SK-N-SH (cell line): Measurements from ENCODE around the gene SMIM36. TPM values are rescaled to one million over a fixed set of nuclear protein-coding genes. Genes with fewer than 3 reads are reported as not detected.
A peak's percentile ranks its signal among the peaks of the same experiment; 100 is the strongest.

Experiments
- CTCF ChIA-PET: fragments of 300-600, 350-600 bp; formaldehyde crosslinking; extraction: SDS; loops from one replicate; lab custom pipeline; 2021; lab: Yijun Ruan, JAX
- POLR2A ChIA-PET: fragments of 350-600 bp; sonication (Branson Sonifier 250); formaldehyde crosslinking; extraction: SDS; loops from one replicate; lab custom pipeline; 2020; ENCODE audit warnings: antibody characterized with exemption, inconsistent platforms; lab: Yijun Ruan, JAX
- DNase-seq: peaks from one replicate; pipeline ENCODE4 v3.0.0; 2012
- H2AFZ ChIP-seq: fragments of 200-600 bp; sonication (generic); 2 replicates; pipeline ENCODE4 v1.8.1; 2016; ENCODE audit warnings: antibody characterized with exemption, mild to moderate bottlenecking, low read depth
- H3F3A ChIP-seq: fragments of 200-600 bp; sonication (generic); replicated peaks from 2 replicates; pipeline ENCODE3; 2016; ENCODE audit warnings: antibody characterized with exemption, mild to moderate bottlenecking; ENCODE audit not compliant: insufficient read depth
- H3K27ac ChIP-seq, 2 experiments: fragments of 200-500 bp in 1 of 2; fragments of 200-600 bp in 1 of 2; sonication (Bioruptor generic) in 1 of 2; sonication (generic), shearing (Covaris generic) in 1 of 2; 2 replicates each; pipeline versions ENCODE4 v1.5.1 to v1.6.1; 2014 to 2016; ENCODE audit warnings: low read depth in 2 of 2, inconsistent platforms in 1 of 2, low read length in 1 of 2, mild to moderate bottlenecking in 1 of 2, mixed read lengths in 1 of 2
- H3K27me3 ChIP-seq: fragments of 200-600 bp; sonication (generic), shearing (Covaris generic); 2 replicates; pipeline ENCODE4 v1.6.1; 2016; ENCODE audit warnings: mixed run types; ENCODE audit not compliant: insufficient read depth
- H3K36me3 ChIP-seq, 2 experiments: fragments of 200-500 bp in 1 of 2; fragments of 200-600 bp in 1 of 2; sonication (Bioruptor generic) in 1 of 2; sonication (generic) in 1 of 2; replicated peaks in 1 of 2; 2 replicates each; pipeline versions ENCODE3 to v1.5.1; 2014 to 2016; ENCODE audit warnings: low read length in 1 of 2, mild to moderate bottlenecking in 1 of 2; ENCODE audit not compliant: insufficient read depth in 2 of 2, control insufficient read depth in 1 of 2
- H3K4me1 ChIP-seq, 2 experiments: fragments of 200-500 bp in 1 of 2; fragments of 200-600 bp in 1 of 2; sonication (Bioruptor generic) in 1 of 2; sonication (generic), shearing (Covaris generic) in 1 of 2; 2 replicates each; pipeline versions ENCODE4 v1.5.1 to v1.6.1; 2014 to 2016; ENCODE audit warnings: low read depth in 1 of 2, low read length in 1 of 2, mixed run types in 1 of 2; ENCODE audit not compliant: insufficient read depth in 2 of 2, control insufficient read depth in 1 of 2
- H3K4me2 ChIP-seq: fragments of 200-600 bp; sonication (generic), shearing (Covaris generic); 2 replicates; pipeline ENCODE4 v1.6.1; 2017; ENCODE audit warnings: mixed run types
- H3K4me3 ChIP-seq, 2 experiments: fragments of 200-500 bp in 1 of 2; fragments of 200-600 bp in 1 of 2; sonication (Bioruptor generic) in 1 of 2; sonication (generic), shearing (Covaris generic) in 1 of 2; 2 replicates each; pipeline versions ENCODE4 v1.5.1 to v1.8.1; 2014 to 2016; ENCODE audit warnings: low read depth in 2 of 2, inconsistent platforms in 1 of 2, low read length in 1 of 2, mild to moderate bottlenecking in 1 of 2, mixed read lengths in 1 of 2, moderate library complexity in 1 of 2
- H3K79me2 ChIP-seq: fragments of 200-600 bp; sonication (generic); 2 replicates; pipeline ENCODE4 v1.8.1; 2017; ENCODE audit warnings: mild to moderate bottlenecking; ENCODE audit not compliant: insufficient read depth
- H3K9ac ChIP-seq: fragments of 200-600 bp; sonication (generic); 2 replicates; pipeline ENCODE4 v1.6.1; 2017; ENCODE audit warnings: mixed run types
- H3K9me2 ChIP-seq: fragments of 200-600 bp; sonication (generic); 2 replicates; pipeline ENCODE4 v1.6.1; 2017; ENCODE audit warnings: mixed run types
- H3K9me3 ChIP-seq: fragments of 200-600 bp; sonication (generic); 2 replicates; pipeline ENCODE4 v1.6.1; 2017; ENCODE audit warnings: mixed run types, mild to moderate bottlenecking, moderate library complexity
- H4K20me1 ChIP-seq: fragments of 200-600 bp; sonication (generic); 2 replicates; pipeline ENCODE4 v1.6.1; 2017; ENCODE audit warnings: mild to moderate bottlenecking, mixed run types; ENCODE audit not compliant: insufficient read depth
- CHD2 ChIP-seq: fragments of 150-350 bp; IDR thresholded peaks from 2 replicates; pipeline ENCODE4 v1.6.1; 2018; ENCODE audit warnings: low read length; ENCODE audit not compliant: partially characterized antibody
- ELF1 ChIP-seq: IDR thresholded peaks from 2 replicates; pipeline ENCODE4 v1.4.0; 2012
- EP300 ChIP-seq, 2 experiments: IDR thresholded peaks; 2 replicates each; pipeline versions ENCODE4 v1.4.0 to v1.6.1; 2012; ENCODE audit warnings: borderline replicate concordance in 1 of 2, low read depth in 1 of 2, low read length in 1 of 2
- EZH2phosphoT487 ChIP-seq: fragments of 200-600 bp; sonication (generic); IDR thresholded peaks from 2 replicates; pipeline ENCODE4 v1.6.1; 2017; ENCODE audit warnings: low read depth, mixed run types, mild to moderate bottlenecking, antibody characterized with exemption, moderate library complexity, borderline replicate concordance
- FOSL2 ChIP-seq: IDR thresholded peaks from 2 replicates; pipeline ENCODE4 v1.4.0; 2012; ENCODE audit warnings: low read depth, mild to moderate bottlenecking, moderate library complexity, borderline replicate concordance
- FOXJ3 ChIP-seq: sonication (generic); formaldehyde crosslinking; IDR thresholded peaks from 2 replicates; pipeline ENCODE4 v1.5.1; 2020; ENCODE audit warnings: mild to moderate bottlenecking, missing genetic modification reagents
- FOXM1 ChIP-seq: IDR thresholded peaks from 2 replicates; pipeline ENCODE4 v1.4.0; 2012; ENCODE audit warnings: low read depth, mild to moderate bottlenecking
- GABPA ChIP-seq: IDR thresholded peaks from 2 replicates; pipeline ENCODE4 v1.4.0; 2012; ENCODE audit warnings: low read depth, mild to moderate bottlenecking
- GATA2 ChIP-seq: sonication (generic); formaldehyde crosslinking; IDR thresholded peaks from 2 replicates; pipeline ENCODE4 v1.5.0; 2020; ENCODE audit warnings: mild to moderate bottlenecking, missing genetic modification reagents
- IRF3 ChIP-seq: fragments of 150-350 bp; IDR thresholded peaks from 2 replicates; pipeline ENCODE4 v1.6.1; 2016; ENCODE audit warnings: mild to moderate bottlenecking, low read depth, low read length
- JUND ChIP-seq: IDR thresholded peaks from 2 replicates; pipeline ENCODE4 v1.4.0; 2012
- MEF2A ChIP-seq: IDR thresholded peaks from 2 replicates; pipeline ENCODE4 v1.4.0; 2012; ENCODE audit warnings: low read depth, borderline replicate concordance
- MXI1 ChIP-seq: IDR thresholded peaks from 2 replicates; pipeline ENCODE4 v1.6.1; 2012; ENCODE audit warnings: mild to moderate bottlenecking, low read depth, low read length, improper control_type of control experiment
- NFIC ChIP-seq: IDR thresholded peaks from 2 replicates; pipeline ENCODE4 v1.4.0; 2012; ENCODE audit warnings: borderline replicate concordance
- NRF1 ChIP-seq: IDR thresholded peaks from 2 replicates; pipeline ENCODE4 v1.6.1; 2012; ENCODE audit warnings: low read depth, mild to moderate bottlenecking, low read length
- RAD21 ChIP-seq: IDR thresholded peaks from 2 replicates; pipeline ENCODE4 v1.6.1; 2012; ENCODE audit warnings: mild to moderate bottlenecking, low read length
- RCOR1 ChIP-seq: fragments of 150-350 bp; IDR thresholded peaks from 2 replicates; pipeline ENCODE4 v1.6.1; 2017; ENCODE audit warnings: antibody characterized with exemption, low read length
- RFX5 ChIP-seq: IDR thresholded peaks from 2 replicates; pipeline ENCODE4 v1.6.1; 2012; ENCODE audit warnings: mild to moderate bottlenecking, improper control_type of control experiment, low read length
- RXRA ChIP-seq: IDR thresholded peaks from 2 replicates; pipeline ENCODE4 v1.4.0; 2012; ENCODE audit warnings: low read depth, mild to moderate bottlenecking, borderline replicate concordance
- SIN3A ChIP-seq: IDR thresholded peaks from 2 replicates; pipeline ENCODE4 v1.6.1; 2012; ENCODE audit warnings: low read depth, mild to moderate bottlenecking, low read length, moderate library complexity, borderline replicate concordance
- SMC3 ChIP-seq: IDR thresholded peaks from 2 replicates; pipeline ENCODE4 v1.6.1; 2012; ENCODE audit warnings: low read depth, low read length, improper control_type of control experiment
- TAF1 ChIP-seq: IDR thresholded peaks from 2 replicates; pipeline ENCODE4 v1.6.1; 2012; ENCODE audit warnings: low read depth, mild to moderate bottlenecking, low read length, moderate library complexity, borderline replicate concordance
- TCF12 ChIP-seq: IDR thresholded peaks from 2 replicates; pipeline ENCODE4 v1.4.0; 2012
- TEAD4 ChIP-seq: IDR thresholded peaks from 2 replicates; pipeline ENCODE4 v1.4.0; 2012; ENCODE audit warnings: mild to moderate bottlenecking, borderline replicate concordance; ENCODE audit not compliant: insufficient read depth
- USF1 ChIP-seq: IDR thresholded peaks from 2 replicates; pipeline ENCODE4 v1.4.0; 2012; ENCODE audit warnings: low read depth, borderline replicate concordance
- WGBS: methylation state at CpG from one replicate; pipeline ENCODE4 v1.1.6; 2017; ENCODE audit warnings: low lambda C conversion rate; 5-methylcytosine and 5-hydroxymethylcytosine counted together
- polyA plus RNA-seq, 3 experiments: library from polyadenylated mRNA; depleted of rRNA; stranded (reverse); fragments of >200 nt; gene quantifications; 2 replicates each; pipeline ENCODE4 v1.2.3, GENCODE V29; 2012
- TF ChIP-seq, protein P1 (sequence below): IDR thresholded peaks from 2 replicates; pipeline ENCODE4 v1.4.0; 2012; ENCODE audit warnings: low read depth
- TF ChIP-seq, protein P2 (sequence below): fragments of 200-600 bp; sonication (generic); IDR thresholded peaks from 2 replicates; pipeline ENCODE4 v1.6.1; 2017; ENCODE audit warnings: antibody characterized with exemption, mild to moderate bottlenecking, moderate library complexity
- TF ChIP-seq, protein P3 (sequence below): IDR thresholded peaks from 2 replicates; pipeline ENCODE4 v1.4.0; 2012; ENCODE audit warnings: low read depth, borderline replicate concordance
- TF ChIP-seq, protein P4 (sequence below): IDR thresholded peaks from 2 replicates; pipeline ENCODE4; 2012

Gene SMIM36
- polyA plus RNA-seq, 1 of the 3 experiments (the other 2 are of a cell fraction), result not detected

- DNase-seq, result peak; percentile 74
- Histone ChIP-seq H3K4me2 (no peak overlapping the region), H3K9ac (no peak overlapping the region), H3K9me3 (no peaks in the 10 kb centered on the region), H3K9me2 (no peaks in the 10 kb centered on the region), H3K36me3 (peaks cover 15 to 43% of the 10 kb centered on the region in 2 experiments), H4K20me1 (no peaks in the 10 kb centered on the region), H3K79me2 (no peaks in the 10 kb centered on the region; the same call in 1 of the 2 replicates), H3K27ac (peak overlapping the region; percentile 0 to 96; a peak in 3 of 4 replicates), H3K4me1 (peaks cover 0 to 18% of the 10 kb centered on the region in 2 experiments; a peak in 2 of 4 replicates), H3K27me3 (no peaks in the 10 kb centered on the region), H2AFZ (no peak overlapping the region), H3K4me3 (no peak overlapping the region), H3F3A (no peaks in the 10 kb centered on the region)
- 32% methylated on average over 1 of the region's 1 CpG for WGBS
- ChIA-PET CTCF (interaction anchor here (0.9 to 4.5 kb wide), 13 partner anchors 9 to 419 kb away, joined by 3 to 30 read pairs (median 4); partner anchors contain the start of gene MMD), POLR2A (interaction anchor here (0.6 to 1.3 kb wide), 4 partner anchors 8 to 54 kb away, joined by 3 to 7 read pairs (median 4); no protein-coding TSS in a partner anchor)
- TF ChIP-seq EP300 (IDR thresholded peaks at IDR 0.05; ENCODE audit: borderline replicate concordance in 1 of 2, low read depth in 1 of 2, low read length in 1 of 2) (peak in 1 of 2 experiments; percentile 91; a peak in 2 of 4 replicates), SMC3 (no peak), NRF1 (no peak), FOXM1 (no peak), GABPA (no peak), RFX5 (no peak), CHD2 (peak; percentile 61), FOXJ3 (CRISPR knock-in tag) (0 out of 2 replicates have a peak, but pooled peaks have one; percentile 59), EZH2phosphoT487 (no peak), IRF3 (no peak), RCOR1 (peak; percentile 82), GATA2 (no peak; the same call in 1 of the 2 replicates), NFIC (no peak), ELF1 (no peak), TAF1 (no peak), SIN3A (no peak), RAD21 (peak; percentile 13; the same call in 1 of the 2 replicates), TCF12 (no peak), USF1 (no peak), JUND (no peak), RXRA (no peak), TEAD4 (no peak), MEF2A (no peak), MXI1 (peak; percentile 26; the same call in 1 of the 2 replicates), FOSL2 (no peak)
- TF ChIP-seq, protein P1, sequence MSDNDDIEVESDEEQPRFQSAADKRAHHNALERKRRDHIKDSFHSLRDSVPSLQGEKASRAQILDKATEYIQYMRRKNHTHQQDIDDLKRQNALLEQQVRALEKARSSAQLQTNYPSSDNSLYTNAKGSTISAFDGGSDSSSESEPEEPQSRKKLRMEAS, result no peak
- TF ChIP-seq, protein P2, sequence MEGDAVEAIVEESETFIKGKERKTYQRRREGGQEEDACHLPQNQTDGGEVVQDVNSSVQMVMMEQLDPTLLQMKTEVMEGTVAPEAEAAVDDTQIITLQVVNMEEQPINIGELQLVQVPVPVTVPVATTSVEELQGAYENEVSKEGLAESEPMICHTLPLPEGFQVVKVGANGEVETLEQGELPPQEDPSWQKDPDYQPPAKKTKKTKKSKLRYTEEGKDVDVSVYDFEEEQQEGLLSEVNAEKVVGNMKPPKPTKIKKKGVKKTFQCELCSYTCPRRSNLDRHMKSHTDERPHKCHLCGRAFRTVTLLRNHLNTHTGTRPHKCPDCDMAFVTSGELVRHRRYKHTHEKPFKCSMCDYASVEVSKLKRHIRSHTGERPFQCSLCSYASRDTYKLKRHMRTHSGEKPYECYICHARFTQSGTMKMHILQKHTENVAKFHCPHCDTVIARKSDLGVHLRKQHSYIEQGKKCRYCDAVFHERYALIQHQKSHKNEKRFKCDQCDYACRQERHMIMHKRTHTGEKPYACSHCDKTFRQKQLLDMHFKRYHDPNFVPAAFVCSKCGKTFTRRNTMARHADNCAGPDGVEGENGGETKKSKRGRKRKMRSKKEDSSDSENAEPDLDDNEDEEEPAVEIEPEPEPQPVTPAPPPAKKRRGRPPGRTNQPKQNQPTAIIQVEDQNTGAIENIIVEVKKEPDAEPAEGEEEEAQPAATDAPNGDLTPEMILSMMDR, result no peak
- TF ChIP-seq, protein P3, sequence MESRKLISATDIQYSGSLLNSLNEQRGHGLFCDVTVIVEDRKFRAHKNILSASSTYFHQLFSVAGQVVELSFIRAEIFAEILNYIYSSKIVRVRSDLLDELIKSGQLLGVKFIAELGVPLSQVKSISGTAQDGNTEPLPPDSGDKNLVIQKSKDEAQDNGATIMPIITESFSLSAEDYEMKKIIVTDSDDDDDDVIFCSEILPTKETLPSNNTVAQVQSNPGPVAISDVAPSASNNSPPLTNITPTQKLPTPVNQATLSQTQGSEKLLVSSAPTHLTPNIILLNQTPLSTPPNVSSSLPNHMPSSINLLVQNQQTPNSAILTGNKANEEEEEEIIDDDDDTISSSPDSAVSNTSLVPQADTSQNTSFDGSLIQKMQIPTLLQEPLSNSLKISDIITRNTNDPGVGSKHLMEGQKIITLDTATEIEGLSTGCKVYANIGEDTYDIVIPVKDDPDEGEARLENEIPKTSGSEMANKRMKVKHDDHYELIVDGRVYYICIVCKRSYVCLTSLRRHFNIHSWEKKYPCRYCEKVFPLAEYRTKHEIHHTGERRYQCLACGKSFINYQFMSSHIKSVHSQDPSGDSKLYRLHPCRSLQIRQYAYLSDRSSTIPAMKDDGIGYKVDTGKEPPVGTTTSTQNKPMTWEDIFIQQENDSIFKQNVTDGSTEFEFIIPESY, result no peak
- TF ChIP-seq, protein P4, sequence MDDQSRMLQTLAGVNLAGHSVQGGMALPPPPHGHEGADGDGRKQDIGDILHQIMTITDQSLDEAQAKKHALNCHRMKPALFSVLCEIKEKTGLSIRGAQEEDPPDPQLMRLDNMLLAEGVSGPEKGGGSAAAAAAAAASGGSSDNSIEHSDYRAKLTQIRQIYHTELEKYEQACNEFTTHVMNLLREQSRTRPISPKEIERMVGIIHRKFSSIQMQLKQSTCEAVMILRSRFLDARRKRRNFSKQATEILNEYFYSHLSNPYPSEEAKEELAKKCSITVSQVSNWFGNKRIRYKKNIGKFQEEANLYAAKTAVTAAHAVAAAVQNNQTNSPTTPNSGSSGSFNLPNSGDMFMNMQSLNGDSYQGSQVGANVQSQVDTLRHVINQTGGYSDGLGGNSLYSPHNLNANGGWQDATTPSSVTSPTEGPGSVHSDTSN, result no peak
Measured at GRCh38 chr17:55411463-55411855, 99.8 kb downstream of the SMIM36 start.
